Measurements from ENCODE around the gene MAML3.

Gene MAML3

GRCh38 chr4:139738846-139739613 lies 415.0 kb downstream of the MAML3 start:
- no peak for DNase-seq

GRCh38 chr4:139736661-139737060 lies 417.3 kb downstream of the MAML3 start:
- DNase-seq = no peak

GRCh38 chr4:139736274-139736660 lies 417.7 kb downstream of the MAML3 start:
- no peak for DNase-seq

- no peak for DNase-seq
Observed at GRCh38 chr4:139735381-139736273, 418.4 kb downstream of the MAML3 start.

GRCh38 chr4:139734875-139735380 lies 419.1 kb downstream of the MAML3 start:
- DNase-seq = peak; percentile 72

GRCh38 chr4:139734201-139734874 lies 419.6 kb downstream of the MAML3 start:
- no peak for DNase-seq

- no peak for DNase-seq
Observed at GRCh38 chr4:139732991-139733570, 420.9 kb downstream of the MAML3 start.

- no peak for DNase-seq
Observed at GRCh38 chr4:139728840-139729239, 425.1 kb downstream of the MAML3 start.

- no peak for DNase-seq
Observed at GRCh38 chr4:139728146-139728545, 425.8 kb downstream of the MAML3 start.

GRCh38 chr4:139726615-139727014 lies 427.4 kb downstream of the MAML3 start:
- no peak for DNase-seq

GRCh38 chr4:139725236-139725635 lies 428.7 kb downstream of the MAML3 start:
- no peak for DNase-seq

- DNase-seq = no peak
Observed at GRCh38 chr4:139721789-139722188, 432.2 kb downstream of the MAML3 start.

GRCh38 chr4:139720806-139721205 lies 433.2 kb downstream of the MAML3 start:
- no peak for DNase-seq

GRCh38 chr4:139719381-139720101 lies 434.4 kb downstream of the MAML3 start:
- no peak for DNase-seq

- no peak for DNase-seq
Observed at GRCh38 chr4:139718833-139719232, 435.2 kb downstream of the MAML3 start.

- no peak for DNase-seq
Observed at GRCh38 chr4:139718358-139718757, 435.6 kb downstream of the MAML3 start.

GRCh38 chr4:139715746-139716391 lies 438.1 kb downstream of the MAML3 start:
- no peak for DNase-seq

GRCh38 chr4:139712882-139713281 lies 441.1 kb downstream of the MAML3 start:
- no peak for DNase-seq

- no peak for DNase-seq
Observed at GRCh38 chr4:139711461-139711860, 442.5 kb downstream of the MAML3 start.

- DNase-seq = no peak
Observed at GRCh38 chr4:139710073-139710472, 443.9 kb downstream of the MAML3 start.

GRCh38 chr4:139709660-139710059 lies 444.3 kb downstream of the MAML3 start:
- DNase-seq = no peak
